Renal cortex interstitium (tissue), 11 donors: ENCODE data around the gene PUS1. TPM values are rescaled to one million over a fixed set of nuclear protein-coding genes. Genes with fewer than 3 reads are reported as not detected.

ENCODE experiments used
- DNase-seq, 11 donors: peaks; one replicate each; pipeline ENCODE4 v3.0.0-alpha.2; 2013; ENCODE audit warnings: low read depth in 9 of 11, low spot score in 4 of 11; ENCODE audit errors: extremely low read depth in 1 of 11
- polyA plus RNA-seq, 3 donors: library from polyadenylated mRNA; unstranded; fragments of 120-200 nt; gene quantifications; one replicate each; pipeline ENCODE4 v1.2.1, GENCODE V29; 2013; ENCODE audit not compliant: insufficient read length in 3 of 3

Gene PUS1
- polyA plus RNA-seq, 3 donors, result 13.9 to 22.7 (median 18.0) TPM

GRCh38 chr12:131922772-131923171 is 6.3 kb upstream of the PUS1 start:
- DNase-seq, result no peak

GRCh38 chr12:131923260-131923659 is 5.8 kb upstream of the PUS1 start:
- DNase-seq, result no peak

GRCh38 chr12:131927110-131928079 is 1.7 kb upstream of the PUS1 start:
- DNase-seq, result no peak

GRCh38 chr12:131928080-131928710 is 881 bp upstream of the PUS1 start:
- no peak for DNase-seq

- DNase-seq, result no peak
Observed at GRCh38 chr12:131929581-131930456, 743 bp downstream of the PUS1 start.

GRCh38 chr12:131930510-131930909 is 1.4 kb downstream of the PUS1 start:
- no peak for DNase-seq

GRCh38 chr12:131933387-131933786 is 4.3 kb downstream of the PUS1 start:
- no peak for DNase-seq

- DNase-seq, result no peak
Observed at GRCh38 chr12:131934535-131934934, 5.5 kb downstream of the PUS1 start.

- no peak for DNase-seq
Observed at GRCh38 chr12:131938082-131938481, 9.0 kb downstream of the PUS1 start.

- no peak for DNase-seq
Observed at GRCh38 chr12:131939007-131939406, 9.9 kb downstream of the PUS1 start.

GRCh38 chr12:131940141-131940547 is 11.1 kb downstream of the PUS1 start:
- no peak for DNase-seq

- DNase-seq, result no peak
Observed at GRCh38 chr12:131941116-131941986, 12.3 kb downstream of the PUS1 start.

GRCh38 chr12:131941987-131942341 is 12.9 kb downstream of the PUS1 start:
- no peak for DNase-seq

- DNase-seq, result no peak
Observed at GRCh38 chr12:131942671-131943070, 13.6 kb downstream of the PUS1 start.

GRCh38 chr12:131943389-131943788 is 14.3 kb downstream of the PUS1 start:
- DNase-seq, result no peak

- DNase-seq, result no peak
Observed at GRCh38 chr12:131943876-131944275, 14.8 kb downstream of the PUS1 start.

- no peak for DNase-seq
Observed at GRCh38 chr12:131944601-131945251, 15.7 kb downstream of the PUS1 start.

- no peak for DNase-seq
Observed at GRCh38 chr12:131946757-131947156, 17.7 kb downstream of the PUS1 start.
